Gastroesophageal sphincter (tissue), 4 donors: ENCODE measurements around the gene KLHL42. TPM values are rescaled to one million over a fixed set of nuclear protein-coding genes. Genes with fewer than 3 reads are reported as not detected.
"Not testable (repeated sequence)": the region's sequence is repeated elsewhere in the genome, so short reads cannot be mapped to it uniquely, and the experiment has no call there.

Experiments
- ATAC-seq: fragments of 150-250 bp; one replicate; pipeline ENCODE4 v1.9.1; 2016; ENCODE audit warnings: mild to moderate bottlenecking, moderate library complexity
- H3K27ac ChIP-seq, 4 donors: fragments of 200-600 bp; sonication (generic) in 3 of 4; 1 replicate in 3 of 4; 2 replicates in 1 of 4; pipeline ENCODE4 v1.5.1; 2016 to 2019
- H3K27me3 ChIP-seq: fragments of 200-600 bp; sonication (generic); one replicate; pipeline ENCODE4 v1.5.1; 2019
- H3K36me3 ChIP-seq, 2 donors: fragments of 200-600 bp; sonication (generic); one replicate each; pipeline ENCODE4 v1.5.1; 2019; ENCODE audit warnings: control low read depth in 1 of 2
- H3K4me1 ChIP-seq, 3 donors: fragments of 200-600 bp; sonication (generic); 1 replicate in 2 of 3; 2 replicates in 1 of 3; pipeline ENCODE4 v1.5.1; 2016 to 2019; ENCODE audit warnings: control low read depth in 2 of 3
- H3K4me3 ChIP-seq, 2 donors: fragments of 200-600 bp; sonication (generic); one replicate each; pipeline ENCODE4 v1.5.1; 2019; ENCODE audit warnings: mild to moderate bottlenecking in 1 of 2, moderate library complexity in 1 of 2
- H3K9me3 ChIP-seq, 3 donors: fragments of 200-600 bp; sonication (generic); one replicate each; pipeline ENCODE4 v1.5.1; 2017 to 2019; ENCODE audit warnings: control low read depth in 2 of 3
- EP300 ChIP-seq: sonication (generic); formaldehyde crosslinking; IDR thresholded peaks from one replicate; pipeline ENCODE4 v1.6.1; 2017; ENCODE audit warnings: antibody characterized with exemption, mild to moderate bottlenecking
- POLR2A ChIP-seq, 2 donors: fragments of 450-650 bp; IDR thresholded peaks; one replicate each; pipeline ENCODE4 v1.6.1; 2017; ENCODE audit warnings: antibody characterized with exemption in 2 of 2, mild to moderate bottlenecking in 2 of 2, moderate library complexity in 1 of 2
- POLR2AphosphoS5 ChIP-seq: sonication (generic); formaldehyde crosslinking; IDR thresholded peaks from one replicate; pipeline ENCODE4 v1.6.1; 2017; ENCODE audit warnings: antibody characterized with exemption
- WGBS, 2 donors: methylation state at CpG; one replicate each; pipeline ENCODE4 v1.1.5; 2018; ENCODE audit warnings: low coverage in 1 of 2; 5-methylcytosine and 5-hydroxymethylcytosine counted together
- small RNA-seq, 4 donors: library from RNA; depleted of rRNA; stranded (forward); fragments of <200 nt; gene quantifications; one replicate each; pipeline ENCODE3, GENCODE V24; 2016
- total RNA-seq, 4 donors: library from RNA; depleted of rRNA; stranded (reverse); fragments of >200 nt; gene quantifications; one replicate each; pipeline ENCODE4 v1.1.0, GENCODE V29; 2016
- TF ChIP-seq, protein P1 (sequence below), 4 experiments: fragments of 200-600 bp in 2 of 4; fragments of 450-650 bp in 2 of 4; sonication (generic) in 1 of 4; IDR thresholded peaks; one replicate each; pipeline ENCODE4 v1.5.1; 2017 to 2019; ENCODE audit warnings: antibody characterized with exemption in 4 of 4, mild to moderate bottlenecking in 2 of 4, moderate library complexity in 2 of 4

Gene KLHL42
- total RNA-seq, 4 donors from 2014 or later: 63.9 to 121 (median 89.3) TPM

DNA sequence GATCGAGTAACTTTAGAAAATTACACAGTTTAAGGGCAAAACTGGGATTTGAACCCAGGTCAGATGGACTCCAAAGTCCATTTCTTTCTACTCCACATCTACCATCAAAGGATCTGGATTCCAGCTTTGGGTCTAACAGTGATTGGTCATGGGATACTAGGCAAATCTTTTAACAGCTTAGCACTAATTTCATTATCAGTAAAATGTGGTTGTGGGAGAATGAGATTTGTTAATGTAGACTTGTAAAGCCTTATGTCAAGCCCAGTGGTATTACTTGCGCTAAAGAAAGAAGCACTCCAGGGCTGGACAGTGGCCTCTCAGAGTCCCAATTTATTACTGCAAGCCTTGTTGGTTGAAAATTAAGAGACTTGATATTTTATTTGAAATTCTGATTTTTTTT, 65.2 kb downstream of the KLHL42 start:
- no peaks in the 10 kb centered on the region for H3K27me3 ChIP-seq
- H3K36me3 ChIP-seq: no peaks in the 10 kb centered on the region
- no peak overlapping the region for H3K4me3 ChIP-seq
- peaks cover 0 to 19% (median 0%) of the 10 kb centered on the region in 3 donors for H3K9me3 ChIP-seq
- no peak overlapping the region for H3K27ac ChIP-seq
- WGBS, 2 donors: 90 to 91% methylated on average over 2 of the region's 2 CpGs
- TF ChIP-seq, protein P1, sequence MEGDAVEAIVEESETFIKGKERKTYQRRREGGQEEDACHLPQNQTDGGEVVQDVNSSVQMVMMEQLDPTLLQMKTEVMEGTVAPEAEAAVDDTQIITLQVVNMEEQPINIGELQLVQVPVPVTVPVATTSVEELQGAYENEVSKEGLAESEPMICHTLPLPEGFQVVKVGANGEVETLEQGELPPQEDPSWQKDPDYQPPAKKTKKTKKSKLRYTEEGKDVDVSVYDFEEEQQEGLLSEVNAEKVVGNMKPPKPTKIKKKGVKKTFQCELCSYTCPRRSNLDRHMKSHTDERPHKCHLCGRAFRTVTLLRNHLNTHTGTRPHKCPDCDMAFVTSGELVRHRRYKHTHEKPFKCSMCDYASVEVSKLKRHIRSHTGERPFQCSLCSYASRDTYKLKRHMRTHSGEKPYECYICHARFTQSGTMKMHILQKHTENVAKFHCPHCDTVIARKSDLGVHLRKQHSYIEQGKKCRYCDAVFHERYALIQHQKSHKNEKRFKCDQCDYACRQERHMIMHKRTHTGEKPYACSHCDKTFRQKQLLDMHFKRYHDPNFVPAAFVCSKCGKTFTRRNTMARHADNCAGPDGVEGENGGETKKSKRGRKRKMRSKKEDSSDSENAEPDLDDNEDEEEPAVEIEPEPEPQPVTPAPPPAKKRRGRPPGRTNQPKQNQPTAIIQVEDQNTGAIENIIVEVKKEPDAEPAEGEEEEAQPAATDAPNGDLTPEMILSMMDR (IDR thresholded peaks at IDR 0.05): no peak
- no peak for TF ChIP-seq POLR2AphosphoS5
- no peak for TF ChIP-seq EP300
- TF ChIP-seq POLR2A (IDR thresholded peaks at IDR 0.05): no peak
- no peak for ATAC-seq
- no peaks in the 10 kb centered on the region for H3K4me1 ChIP-seq

DNA sequence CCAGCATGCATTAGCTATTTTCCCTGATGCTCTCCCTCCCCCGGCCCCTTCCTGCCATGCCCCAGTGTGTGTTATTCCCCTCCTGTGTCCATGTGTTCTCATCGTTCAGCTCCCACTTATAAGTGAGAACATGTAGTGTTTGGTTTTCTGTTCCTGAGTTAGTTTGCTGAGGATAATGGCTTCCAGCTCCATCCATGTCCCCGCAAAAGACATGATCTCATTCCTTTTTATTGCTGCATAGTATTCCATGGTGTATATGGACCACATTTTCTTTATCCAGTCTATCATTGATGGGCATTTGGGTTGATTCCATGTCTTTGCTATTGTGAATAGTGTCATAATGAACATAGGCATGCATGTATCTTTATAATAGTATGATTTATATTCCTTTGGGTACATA, 65.7 kb downstream of the KLHL42 start:
- not testable (repeated sequence) for H3K36me3 ChIP-seq, H3K4me3 ChIP-seq, ATAC-seq, H3K27me3 ChIP-seq, H3K27ac ChIP-seq, H3K4me1 ChIP-seq
- WGBS, 2 donors: 60 to 100% methylated on average over 2 to 3 of the region's 3 CpGs
- H3K9me3 ChIP-seq: peaks cover 0 to 22% (median 0%) of the 10 kb centered on the region in 3 donors

DNA sequence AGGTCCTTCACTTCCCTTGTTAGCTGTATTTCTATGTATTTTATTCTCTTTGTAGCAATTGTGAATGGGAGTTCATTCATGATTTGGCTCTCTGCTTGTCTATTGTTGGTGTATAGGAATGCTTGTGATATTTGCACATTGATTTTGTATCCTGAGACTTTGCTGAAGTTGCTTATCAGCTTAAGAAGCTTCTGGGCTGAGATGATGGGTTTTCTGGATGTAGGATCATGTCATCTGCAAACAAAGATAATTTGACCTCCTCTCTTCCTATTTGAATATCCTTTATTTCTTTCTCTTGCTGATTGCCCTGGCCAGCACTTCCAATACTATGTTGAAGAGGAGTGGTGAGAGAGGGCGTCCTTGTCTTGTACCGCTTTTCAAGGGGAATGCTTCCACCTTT, 67.3 kb downstream of the KLHL42 start:
- not testable (repeated sequence) for H3K4me3 ChIP-seq, ATAC-seq
- WGBS, 2 donors: 100% methylated on average over 2 of the region's 2 CpGs

DNA sequence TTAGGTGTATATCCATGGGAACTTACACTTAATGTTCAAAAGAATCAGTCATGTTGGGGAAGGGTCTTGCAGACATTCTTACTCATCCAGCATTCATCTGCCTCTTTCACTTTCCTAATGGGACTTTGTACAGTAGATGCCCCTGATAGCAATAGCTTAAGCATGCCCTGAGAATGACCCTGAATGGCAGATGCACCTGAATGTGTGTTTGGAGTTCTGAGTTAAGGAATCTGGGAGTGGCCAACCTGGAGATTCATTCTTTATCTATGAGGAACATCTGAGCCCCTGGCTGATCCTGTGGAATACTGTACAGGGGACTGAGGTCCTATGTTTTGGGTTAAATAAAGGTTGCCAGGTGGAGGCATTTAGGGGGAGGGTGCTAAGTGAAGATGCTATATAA, 71.3 kb downstream of the KLHL42 start:
- Histone ChIP-seq H3K27me3 (no peaks in the 10 kb centered on the region), H3K36me3 (no peaks in the 10 kb centered on the region), H3K4me3 (no peak overlapping the region), H3K4me1 (no peaks in the 10 kb centered on the region), H3K27ac (no peak overlapping the region), H3K9me3 (peaks cover 0 to 22% (median 0%) of the 10 kb centered on the region in 3 donors)
- ATAC-seq: no peak
- no peak for TF ChIP-seq POLR2AphosphoS5
- TF ChIP-seq EP300: no peak
- TF ChIP-seq, protein P1 (IDR thresholded peaks at IDR 0.05): no peak
- no peak for TF ChIP-seq POLR2A (IDR thresholded peaks at IDR 0.05)

More for the DNA sequence above, 67.3 kb downstream of the KLHL42 start:
- not testable (repeated sequence) for H3K36me3 ChIP-seq, H3K27ac ChIP-seq, H3K4me1 ChIP-seq, H3K27me3 ChIP-seq
- peaks cover 0 to 22% (median 0%) of the 10 kb centered on the region in 3 donors for H3K9me3 ChIP-seq

DNA sequence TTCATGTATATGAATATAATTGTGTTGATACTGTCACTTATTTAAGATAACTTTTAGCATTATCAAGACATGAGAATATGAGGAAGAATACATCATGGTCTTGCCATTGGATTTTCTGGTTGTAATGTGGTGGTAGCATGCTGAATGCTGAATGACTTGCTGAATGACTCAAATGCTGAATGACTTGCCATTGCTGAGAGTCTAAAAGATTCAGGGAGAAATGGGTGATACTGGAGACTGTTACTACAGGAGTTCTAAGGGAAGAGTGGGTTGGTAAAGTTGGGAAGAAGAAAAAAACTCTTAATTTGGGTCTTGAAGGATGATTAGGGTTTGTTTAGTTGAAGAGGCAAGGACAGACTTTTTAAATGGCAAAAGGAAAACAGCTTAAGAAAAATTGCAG, 72.1 kb downstream of the KLHL42 start:
- no peak overlapping the region for H3K27ac ChIP-seq
- TF ChIP-seq EP300 (no peak), POLR2AphosphoS5 (no peak), POLR2A (IDR thresholded peaks at IDR 0.05) (no peak)
- TF ChIP-seq, protein P1 (IDR thresholded peaks at IDR 0.05): no peak
- H3K36me3 ChIP-seq: no peaks in the 10 kb centered on the region
- no peak overlapping the region for H3K4me3 ChIP-seq
- no peaks in the 10 kb centered on the region for H3K4me1 ChIP-seq
- peaks cover 0 to 18% (median 0%) of the 10 kb centered on the region in 3 donors for H3K9me3 ChIP-seq
- no peaks in the 10 kb centered on the region for H3K27me3 ChIP-seq
- no peak for ATAC-seq

Small RNA genes lying within 50 kb of the gene (small RNA-seq; reads per million reads assigned to genes)
- gene RF00019 (0 reads per million in 4 donors), gene RF02271 (0 reads per million in 4 donors)

Other genes starting within 250 kb of the KLHL42 start
- 1 to 10 TPM in 3 of 4 donors, under 1 TPM in 1; 0.40 to 2.5 (median 1.3) TPM for gene REP15, start 83.8 kb upstream of the KLHL42 start, total RNA-seq
- gene MRPS35, start 69.4 kb upstream of the KLHL42 start, total RNA-seq: 10 to 100 TPM; 36.6 to 52.3 (median 48.8) TPM
- not detected for gene MANSC4, start within 50 bp of the KLHL42 start, total RNA-seq
- gene PTHLH, start 192.5 kb downstream of the KLHL42 start, total RNA-seq: 1 to 10 TPM in 3 of 4 donors, under 1 TPM in 1; 0.47 to 3.3 (median 1.9) TPM